Right lobe of liver (tissue), 6 donors: Measurements from ENCODE around the gene BEST4. TPM values are rescaled to one million over a fixed set of nuclear protein-coding genes. Genes with fewer than 3 reads are reported as not detected.

Experiments used
- ATAC-seq, 4 donors: fragments of 200-7000 bp; cut with Tn5 transposase; one replicate each; pipeline ENCODE4 v1.9.1; 2020; ENCODE audit warnings: mild to moderate bottlenecking in 4 of 4, moderate library complexity in 4 of 4
- DNase-seq, 3 donors: peaks; one replicate each; pipeline ENCODE4 v3.0.0-alpha.2; 2020
- H3K27ac ChIP-seq, 3 donors: fragments of 200-600 bp; one replicate each; pipeline ENCODE4 v1.8.0; 2022
- H3K27me3 ChIP-seq, 2 donors: fragments of 200-600 bp; one replicate each; pipeline ENCODE4 v1.8.0; 2022
- H3K36me3 ChIP-seq, 4 donors: fragments of 200-600 bp; sonication (generic) in 1 of 4; one replicate each; pipeline versions ENCODE4 v1.5.1 to v1.8.0; 2017 to 2022; ENCODE audit warnings: control low read depth in 1 of 4
- H3K4me1 ChIP-seq, 4 donors: fragments of 200-600 bp; sonication (generic) in 1 of 4; one replicate each; pipeline versions ENCODE4 v1.5.1 to v1.8.0; 2017 to 2022; ENCODE audit warnings: control low read depth in 1 of 4
- H3K4me3 ChIP-seq, 3 donors: fragments of 200-600 bp; one replicate each; pipeline ENCODE4 v1.8.0; 2022
- H3K9me3 ChIP-seq, 4 donors: fragments of 200-600 bp; sonication (generic) in 1 of 4; one replicate each; pipeline versions ENCODE4 v1.5.1 to v1.8.0; 2017 to 2022; ENCODE audit warnings: control low read depth in 1 of 4
- POLR2A ChIP-seq: fragments of 450-650 bp; IDR thresholded peaks from one replicate; pipeline ENCODE4 v1.6.1; 2017; ENCODE audit warnings: antibody characterized with exemption, mild to moderate bottlenecking
- WGBS: methylation state at CpG from one replicate; pipeline ENCODE4 v1.1.6; 2018; ENCODE audit warnings: low coverage, low lambda C conversion rate; ENCODE audit not compliant: insufficient coverage; ENCODE audit errors: missing lambda C conversion rate; 5-methylcytosine and 5-hydroxymethylcytosine counted together
- intact Hi-C, 2 donors: fragments of 100-400 bp; cut with DNase I; formaldehyde crosslinking; loops; one replicate each; pipeline versions ENCODE4 v1.11.2 to v1.14.1; 2022
- total RNA-seq, 6 experiments: library from RNA; depleted of rRNA in 2 of 6; stranded (reverse); fragments of >200 nt in 2 of 6; fragmentation: NEBNext Ultra II Directional in 3 of 6; extraction: Animal tissue kit (Norgen Biotek cat#: 25700) in 3 of 6; gene quantifications; one replicate each; pipeline versions ENCODE4 v1.1.0 to v1.2.4, GENCODE V29; 2016 to 2023
- TF ChIP-seq, protein P1 (sequence below), 4 donors: fragments of 200-600 bp in 3 of 4; fragments of 450-650 bp in 1 of 4; IDR thresholded peaks; one replicate each; pipeline versions ENCODE4 v1.5.1 to v1.8.0; 2016 to 2022; ENCODE audit warnings: antibody characterized with exemption in 4 of 4, mild to moderate bottlenecking in 2 of 4
- donor health status: DM: no; HTN: yes; CAD: no.
- donor health status: DM: no; HTN: no; CAD: no.
- donor health status: DM: no; HTN: no; CAD: no.
- donor health status: DM: no; HTN: yes; CAD: no.
- donor health status: DM: no; HTN: yes; CAD: no.

Gene BEST4
- total RNA-seq, 6 experiments from 2014 or later = 0.13 to 0.32 TPM; not detected in 4

DNA sequence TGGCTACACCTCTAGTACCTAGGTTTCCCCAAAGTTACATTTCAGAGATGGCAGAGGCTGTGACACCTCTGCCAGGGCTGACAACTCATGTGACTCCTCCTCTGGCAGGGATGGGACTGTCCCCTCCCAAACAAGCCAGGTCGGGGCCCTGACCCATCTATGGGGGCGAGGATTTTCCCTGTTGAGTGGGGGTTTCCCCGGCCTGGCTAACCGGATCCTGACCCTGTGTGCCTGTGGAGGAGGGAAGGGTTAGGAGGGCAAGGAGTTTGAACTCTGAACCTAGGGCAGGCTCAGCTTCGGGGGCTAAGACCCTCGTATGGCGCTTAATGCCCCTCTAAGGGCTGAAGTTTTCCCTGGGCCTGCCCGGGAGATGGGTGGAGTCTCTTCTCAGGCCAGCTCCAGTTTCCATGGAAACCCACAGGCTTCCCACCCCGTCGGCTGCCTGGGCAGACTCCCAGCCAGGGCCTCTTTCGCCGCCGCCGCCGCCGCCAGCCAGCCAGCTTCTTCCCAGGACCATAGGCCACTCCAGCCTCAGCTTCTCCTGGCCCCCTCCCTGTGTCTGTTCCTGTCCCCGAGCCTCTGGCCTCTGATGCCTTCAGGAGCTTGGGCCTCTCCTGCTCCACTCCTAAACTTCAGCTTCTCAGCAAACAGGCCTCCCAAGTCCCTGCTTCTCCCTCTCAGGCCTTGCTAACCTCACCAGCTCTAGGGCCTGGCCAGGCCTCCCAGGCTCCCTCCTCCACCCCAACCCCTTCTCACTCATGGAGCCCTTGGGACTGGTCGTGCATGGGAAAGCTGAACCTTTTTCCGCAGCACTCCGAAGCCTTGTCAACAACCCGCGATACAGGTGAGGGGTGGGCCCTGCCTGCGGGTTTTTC, 20.3 kb upstream of the BEST4 start, which contains the start of gene BTBD19:
Gene BTBD19 (plus strand): TSS at position 461 of the 875 bp plus-strand sequence. CDS start 298 bp downstream, at position 759.
- intact Hi-C loops = no loop called here
- TF ChIP-seq POLR2A = peak; percentile 28
- TF ChIP-seq, protein P1, sequence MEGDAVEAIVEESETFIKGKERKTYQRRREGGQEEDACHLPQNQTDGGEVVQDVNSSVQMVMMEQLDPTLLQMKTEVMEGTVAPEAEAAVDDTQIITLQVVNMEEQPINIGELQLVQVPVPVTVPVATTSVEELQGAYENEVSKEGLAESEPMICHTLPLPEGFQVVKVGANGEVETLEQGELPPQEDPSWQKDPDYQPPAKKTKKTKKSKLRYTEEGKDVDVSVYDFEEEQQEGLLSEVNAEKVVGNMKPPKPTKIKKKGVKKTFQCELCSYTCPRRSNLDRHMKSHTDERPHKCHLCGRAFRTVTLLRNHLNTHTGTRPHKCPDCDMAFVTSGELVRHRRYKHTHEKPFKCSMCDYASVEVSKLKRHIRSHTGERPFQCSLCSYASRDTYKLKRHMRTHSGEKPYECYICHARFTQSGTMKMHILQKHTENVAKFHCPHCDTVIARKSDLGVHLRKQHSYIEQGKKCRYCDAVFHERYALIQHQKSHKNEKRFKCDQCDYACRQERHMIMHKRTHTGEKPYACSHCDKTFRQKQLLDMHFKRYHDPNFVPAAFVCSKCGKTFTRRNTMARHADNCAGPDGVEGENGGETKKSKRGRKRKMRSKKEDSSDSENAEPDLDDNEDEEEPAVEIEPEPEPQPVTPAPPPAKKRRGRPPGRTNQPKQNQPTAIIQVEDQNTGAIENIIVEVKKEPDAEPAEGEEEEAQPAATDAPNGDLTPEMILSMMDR (IDR thresholded peaks at IDR 0.05) = no peak
- WGBS = 45% methylated on average over 11 of the region's 23 CpGs
- peaks cover 0 to 50% (median 28%) of the 10 kb centered on the region in 4 donors for H3K4me1 ChIP-seq
- H3K36me3 ChIP-seq = peaks cover 0 to 7% (median 1%) of the 10 kb centered on the region in 4 donors
- H3K27ac ChIP-seq = peak within 1 kb of the TSS; percentile 93 to 99 (median 96)
- DNase-seq = peak; percentile 83 to 89 (median 87)
- no peaks in the 10 kb centered on the region for H3K9me3 ChIP-seq
- H3K27me3 ChIP-seq = no peaks in the 10 kb centered on the region
- H3K4me3 ChIP-seq = peak within 1 kb of the TSS in 2 of 3 donors; percentile 4 to 26
- ATAC-seq = peak; percentile 50 to 59 (median 52)

DNA sequence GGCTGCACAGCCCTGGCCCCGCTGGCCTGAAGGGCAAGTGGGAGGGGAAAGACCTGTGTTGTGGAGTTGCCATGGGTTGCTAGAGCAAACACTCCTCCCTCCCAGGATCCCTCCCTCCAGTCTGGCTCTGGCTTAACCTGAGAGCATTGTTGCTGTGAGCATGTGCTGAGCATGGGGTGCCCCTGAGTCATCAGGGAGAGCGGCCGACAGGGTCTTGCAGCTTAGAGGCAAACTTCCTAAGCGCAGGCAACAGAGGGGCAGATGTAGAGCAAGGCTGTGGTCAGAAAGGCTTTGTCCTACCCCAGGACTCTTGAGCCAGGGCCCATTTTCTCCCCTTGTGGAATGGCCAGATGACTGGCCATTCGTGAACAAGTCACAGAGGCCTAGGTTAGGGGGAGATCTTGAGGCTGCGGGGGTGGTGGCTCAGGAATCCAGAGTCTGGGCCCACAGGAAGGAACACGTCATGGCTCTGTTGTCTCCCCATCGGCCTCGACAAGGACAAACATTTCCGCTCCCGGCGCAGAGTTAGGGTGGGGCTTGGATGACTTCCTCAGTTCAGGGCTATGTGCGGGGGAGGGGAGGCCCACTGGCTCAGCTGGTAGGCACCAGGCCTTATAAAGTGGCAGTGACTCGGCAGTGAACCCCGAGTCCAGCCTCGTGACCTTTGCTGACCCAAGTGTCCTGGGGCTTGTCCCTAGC, 19.5 kb upstream of the BEST4 start:
- Histone ChIP-seq H3K4me1 (peaks cover 0 to 50% (median 28%) of the 10 kb centered on the region in 4 donors), H3K4me3 (no peak overlapping the region), H3K27me3 (no peaks in the 10 kb centered on the region), H3K36me3 (peaks cover 0 to 13% (median 1%) of the 10 kb centered on the region in 4 donors), H3K27ac (peak overlapping the region; percentile 93 to 99 (median 96)), H3K9me3 (no peaks in the 10 kb centered on the region)
- intact Hi-C loops = no loop called here
- DNase-seq (peak; percentile 96 to 98 (median 96)), ATAC-seq (peak; percentile 75 to 87 (median 82))
- WGBS = 0% methylated on average over 6 of the region's 16 CpGs
- TF ChIP-seq POLR2A = no peak
- TF ChIP-seq, protein P1 (IDR thresholded peaks at IDR 0.05) = no peak

DNA sequence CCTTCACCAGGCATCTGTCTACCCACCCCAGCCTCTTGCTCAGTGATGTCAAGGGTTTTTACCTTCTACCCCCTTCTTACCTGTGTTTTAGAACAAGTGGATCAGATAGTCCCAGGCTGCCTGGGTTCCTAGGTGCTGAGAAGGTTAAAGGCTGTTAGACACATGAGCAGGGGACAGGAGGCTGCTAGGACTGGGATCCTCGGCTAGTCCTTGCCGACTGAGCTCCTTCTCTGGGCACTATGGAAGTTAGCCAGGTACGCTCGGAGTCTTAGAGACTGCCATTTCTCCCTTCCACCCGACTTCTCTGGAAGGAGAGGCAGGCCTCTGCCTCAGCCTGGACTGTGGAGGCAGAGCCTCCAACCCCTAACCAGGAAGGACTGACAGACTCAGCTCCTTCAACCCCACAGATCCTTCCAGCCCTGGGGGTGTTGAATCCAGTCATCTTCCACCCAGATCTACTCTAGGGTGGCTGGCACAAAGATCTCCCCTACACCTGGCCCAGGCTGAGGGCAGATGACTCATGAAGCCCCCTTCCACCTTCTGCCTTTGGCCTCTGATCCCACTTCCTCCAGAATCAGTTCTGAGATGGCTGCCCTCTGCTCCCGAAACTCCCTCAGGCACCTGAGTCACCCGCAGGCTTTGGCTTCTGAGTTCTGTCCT, 18.9 kb upstream of the BEST4 start, which contains the start of gene DYNLT4:
Gene DYNLT4 (minus strand): TSS at position 648 of the 660 bp plus-strand sequence. CDS start 683 bp downstream, outside the sequence.
- WGBS = 0% methylated on average over 2 of the region's 7 CpGs
- H3K9me3 ChIP-seq = no peaks in the 10 kb centered on the region
- H3K27me3 ChIP-seq = no peaks in the 10 kb centered on the region
- TF ChIP-seq POLR2A = peak; percentile 75
- TF ChIP-seq, protein P1 (IDR thresholded peaks at IDR 0.05) = no peak
- intact Hi-C loops = no loop called here
- DNase-seq (peak in 2 of 3 donors; percentile 45 to 49), ATAC-seq (no peak)
- H3K36me3 ChIP-seq = peaks cover 0 to 13% (median 1%) of the 10 kb centered on the region in 4 donors
- peak within 1 kb of the TSS in 2 of 3 donors; percentile 4 to 26 for H3K4me3 ChIP-seq
- H3K27ac ChIP-seq = peak within 1 kb of the TSS; percentile 93 to 99 (median 96)
- peaks cover 0 to 47% (median 28%) of the 10 kb centered on the region in 4 donors for H3K4me1 ChIP-seq
